HG03095 (cell line): ENCODE data around the gene RER1.

Experiments
- ATAC-seq: cut with Tn5 transposase; IDR thresholded peaks from one replicate; pipeline ENCODE4 v1.9.1; 2021; ENCODE audit warnings: moderate library complexity; ENCODE audit not compliant: unreplicated experiment

Gene RER1

GRCh38 chr1:2388004-2388913 is 3.4 kb upstream of the RER1 start:
- ATAC-seq = no peak

- no peak for ATAC-seq
Observed at GRCh38 chr1:2389644-2390043, 2.0 kb upstream of the RER1 start.

GRCh38 chr1:2391931-2392509 is 379 bp downstream of the RER1 start:
- peak; percentile 6 for ATAC-seq

- no peak for ATAC-seq
Observed at GRCh38 chr1:2392686-2393085, 1.0 kb downstream of the RER1 start.

GRCh38 chr1:2393471-2393877 is 1.8 kb downstream of the RER1 start:
- ATAC-seq = no peak

- no peak for ATAC-seq
Observed at GRCh38 chr1:2394220-2394619, 2.6 kb downstream of the RER1 start.

- ATAC-seq = no peak
Observed at GRCh38 chr1:2394761-2395160, 3.1 kb downstream of the RER1 start.

GRCh38 chr1:2395245-2395644 is 3.6 kb downstream of the RER1 start:
- ATAC-seq = no peak

- no peak for ATAC-seq
Observed at GRCh38 chr1:2396059-2396458, 4.4 kb downstream of the RER1 start.

GRCh38 chr1:2396476-2396875 is 4.8 kb downstream of the RER1 start:
- ATAC-seq = no peak

- ATAC-seq = no peak
Observed at GRCh38 chr1:2397007-2397679, 5.5 kb downstream of the RER1 start.

- ATAC-seq = no peak
Observed at GRCh38 chr1:2398871-2399270, 7.2 kb downstream of the RER1 start.

- no peak for ATAC-seq
Observed at GRCh38 chr1:2399890-2400575, 8.4 kb downstream of the RER1 start.

- ATAC-seq = no peak
Observed at GRCh38 chr1:2400576-2400909, 8.9 kb downstream of the RER1 start.

- ATAC-seq = no peak
Observed at GRCh38 chr1:2400950-2401649, 9.5 kb downstream of the RER1 start.

- ATAC-seq = no peak
Observed at GRCh38 chr1:2402420-2402819, 10.8 kb downstream of the RER1 start.

GRCh38 chr1:2403273-2403672 is 11.6 kb downstream of the RER1 start:
- ATAC-seq = no peak

- ATAC-seq = no peak
Observed at GRCh38 chr1:2404142-2404889, 12.7 kb downstream of the RER1 start.

- ATAC-seq = no peak
Observed at GRCh38 chr1:2404890-2405511, 13.4 kb downstream of the RER1 start.
